GM12873 (cell line): ENCODE measurements around the gene MPPED2.

Experiments
- CTCF ChIP-seq: IDR thresholded peaks from 2 replicates; pipeline ENCODE4 v1.5.1; 2012; ENCODE audit warnings: low read depth, mild to moderate bottlenecking, moderate library complexity, low read length, control low read depth; ENCODE audit not compliant: insufficient read depth; ENCODE audit errors: missing control alignments

Gene MPPED2

DNA sequence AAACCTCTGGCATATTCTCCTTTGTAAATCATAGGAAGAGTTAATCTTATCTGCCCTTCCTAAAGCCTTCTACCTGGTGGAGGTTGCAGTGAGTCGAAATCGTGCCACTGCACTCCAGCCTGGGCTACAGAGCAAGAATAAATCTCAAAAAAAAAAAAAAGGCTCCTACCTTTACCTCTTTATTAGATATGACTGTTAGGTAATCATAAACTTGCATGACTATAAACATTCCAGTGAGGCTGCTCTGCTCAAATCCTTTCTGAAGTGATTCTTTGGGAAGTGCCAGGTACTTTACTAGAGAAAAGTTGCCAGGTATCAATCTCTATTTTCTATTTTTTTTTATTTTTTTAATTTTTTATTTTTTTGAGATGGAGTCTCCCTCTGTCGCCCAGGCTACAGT lies 59.6 kb downstream of the MPPED2 start:
- no peak for TF ChIP-seq CTCF

DNA sequence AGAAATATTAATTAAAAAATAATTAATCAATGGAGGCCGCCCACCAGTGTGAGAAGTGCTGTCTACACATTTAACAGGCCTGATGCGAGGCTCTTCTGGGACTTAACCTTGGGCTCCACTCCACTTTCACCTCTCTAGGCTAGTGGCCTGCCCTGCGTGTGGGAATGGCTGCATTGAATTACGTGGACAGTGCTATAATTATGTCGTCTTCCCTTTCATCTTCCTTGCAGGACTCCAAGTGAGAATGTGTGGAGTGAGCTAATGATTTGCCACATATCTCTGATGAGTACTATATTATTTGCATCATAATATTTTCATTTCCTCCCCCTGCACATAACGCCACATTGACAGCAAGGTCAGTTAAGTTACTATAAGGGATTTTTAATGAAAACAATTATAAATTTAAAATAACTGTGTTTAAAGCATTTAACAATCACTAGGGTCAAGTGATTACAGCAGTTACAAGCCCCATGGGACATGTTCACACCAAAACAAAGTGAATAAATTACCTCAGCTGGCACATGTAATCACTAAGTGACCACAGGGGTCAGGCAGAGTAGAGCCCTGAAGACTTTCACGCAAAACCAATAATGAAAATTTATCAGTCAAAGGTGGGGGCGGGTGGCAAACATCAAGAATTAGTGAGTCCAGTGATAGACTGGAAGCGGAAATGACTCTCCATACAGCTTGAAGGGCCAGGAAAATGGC lies 63.5 kb downstream of the MPPED2 start:
- no peak for TF ChIP-seq CTCF

DNA sequence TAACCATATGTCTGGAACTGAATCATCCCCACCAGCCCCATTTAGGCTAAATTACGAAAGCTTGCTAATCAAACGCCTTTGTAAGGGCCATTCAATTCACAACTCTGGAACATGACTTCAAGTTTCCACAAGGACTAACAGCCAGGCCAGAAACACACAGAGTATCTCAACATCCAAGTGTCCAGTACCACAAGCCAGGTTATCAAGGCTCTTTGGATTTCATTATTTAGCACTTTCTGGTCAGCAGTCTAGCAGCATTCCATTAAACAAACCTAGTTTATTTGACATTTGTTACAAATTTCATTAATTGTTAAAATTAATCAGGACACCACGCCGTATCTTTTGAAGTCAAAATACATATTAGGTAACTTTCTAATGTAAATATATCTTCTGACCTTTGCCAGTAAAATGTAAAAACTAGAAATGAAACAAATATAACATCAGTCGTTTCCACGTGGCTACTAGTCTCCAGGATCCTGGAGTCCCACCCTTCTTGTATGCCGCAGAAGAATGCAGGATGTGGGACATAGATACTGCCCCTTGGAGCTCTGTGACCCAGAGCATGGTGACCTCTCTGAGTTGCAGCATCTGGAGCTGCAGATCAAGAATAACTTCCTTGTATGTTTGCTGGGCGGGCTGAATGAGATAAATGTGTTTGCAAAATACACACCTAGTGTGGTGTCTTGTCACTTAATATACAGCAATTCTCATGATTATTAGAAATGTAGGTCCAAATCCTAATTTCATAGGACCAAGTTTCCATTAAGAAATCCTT lies 64.7 kb downstream of the MPPED2 start:
- no peak for TF ChIP-seq CTCF

GRCh38 chr11:30513087-30513486 lies 73.1 kb downstream of the MPPED2 start:
- no peak for TF ChIP-seq CTCF

- TF ChIP-seq CTCF: no peak
Measured at GRCh38 chr11:30511408-30511807, 74.7 kb downstream of the MPPED2 start.

DNA sequence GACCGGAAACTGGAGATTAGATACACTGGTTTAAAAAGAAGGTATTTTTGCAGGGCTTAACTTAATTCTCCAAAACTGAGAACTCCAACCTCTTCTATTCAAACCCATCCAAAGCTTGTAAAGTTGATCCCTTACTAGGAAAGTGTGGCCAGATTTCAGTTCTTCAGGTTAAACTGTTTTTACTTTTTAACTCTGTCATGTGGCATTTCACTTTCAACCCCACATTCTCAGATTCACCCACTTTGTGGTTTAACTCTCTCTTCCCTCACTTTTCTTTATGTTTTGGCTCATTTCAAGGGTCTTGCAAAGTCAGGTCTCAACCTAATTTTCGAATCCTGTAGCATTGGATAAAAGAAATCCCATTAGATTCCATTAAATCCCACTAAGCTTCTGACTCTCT lies 75.4 kb downstream of the MPPED2 start:
- TF ChIP-seq CTCF: no peak

GRCh38 chr11:30509364-30509763 lies 76.8 kb downstream of the MPPED2 start:
- no peak for TF ChIP-seq CTCF
